Esophagus (tissue), 2 donors: ENCODE measurements around the gene KDM5C. TPM values are rescaled to one million over a fixed set of nuclear protein-coding genes. Genes with fewer than 3 reads are reported as not detected.

Source experiments
- H3K27ac ChIP-seq, 2 donors: one replicate each; pipeline ENCODE4 v1.5.1; 2013; ENCODE audit warnings: low read depth in 2 of 2, mild to moderate bottlenecking in 2 of 2, inconsistent platforms in 1 of 2, low read length in 1 of 2, moderate library complexity in 1 of 2
- H3K27me3 ChIP-seq, 2 donors: one replicate each; pipeline ENCODE4 v1.6.1; 2013; ENCODE audit warnings: low read length in 2 of 2, control low read depth in 1 of 2, mild to moderate bottlenecking in 1 of 2; ENCODE audit not compliant: insufficient read depth in 2 of 2, control insufficient read depth in 1 of 2
- H3K36me3 ChIP-seq, 2 donors: one replicate each; pipeline ENCODE4 v1.6.1; 2013; ENCODE audit warnings: low read length in 1 of 2; ENCODE audit not compliant: control insufficient read depth in 2 of 2, insufficient read depth in 2 of 2
- H3K4me1 ChIP-seq, 2 donors: one replicate each; pipeline ENCODE4 v1.6.1; 2013; ENCODE audit warnings: low read length in 1 of 2; ENCODE audit not compliant: control insufficient read depth in 2 of 2, insufficient read depth in 2 of 2
- H3K4me3 ChIP-seq, 2 donors: one replicate each; pipeline ENCODE4 v1.5.1; 2013; ENCODE audit warnings: low read length in 2 of 2, mild to moderate bottlenecking in 2 of 2, low read depth in 1 of 2, moderate library complexity in 1 of 2
- H3K9me3 ChIP-seq, 2 donors: one replicate each; pipeline ENCODE4 v1.6.1; 2013; ENCODE audit warnings: mild to moderate bottlenecking in 2 of 2, low read depth in 1 of 2, low read length in 1 of 2, moderate library complexity in 1 of 2; ENCODE audit not compliant: control insufficient read depth in 2 of 2, insufficient read depth in 1 of 2
- WGBS, 2 donors: extraction: QIAGEN DNeasy Blood & Tissue Kit; methylation state at CpG; one replicate each; pipeline ENCODE4 v1.1.7; 2013; 5-methylcytosine and 5-hydroxymethylcytosine counted together
- polyA plus RNA-seq, 2 donors: library from polyadenylated mRNA; stranded (reverse); fragments of 200-250 nt; gene quantifications; one replicate each; pipeline ENCODE4 v1.2.3, GENCODE V29; 2013
- donor health status: healthy with polysubstance abuse.
- donor health status: Bipolar disorder and iron deficiency.

KDM5C gene
- polyA plus RNA-seq, 2 donors: 37.1 to 42.6 TPM

DNA sequence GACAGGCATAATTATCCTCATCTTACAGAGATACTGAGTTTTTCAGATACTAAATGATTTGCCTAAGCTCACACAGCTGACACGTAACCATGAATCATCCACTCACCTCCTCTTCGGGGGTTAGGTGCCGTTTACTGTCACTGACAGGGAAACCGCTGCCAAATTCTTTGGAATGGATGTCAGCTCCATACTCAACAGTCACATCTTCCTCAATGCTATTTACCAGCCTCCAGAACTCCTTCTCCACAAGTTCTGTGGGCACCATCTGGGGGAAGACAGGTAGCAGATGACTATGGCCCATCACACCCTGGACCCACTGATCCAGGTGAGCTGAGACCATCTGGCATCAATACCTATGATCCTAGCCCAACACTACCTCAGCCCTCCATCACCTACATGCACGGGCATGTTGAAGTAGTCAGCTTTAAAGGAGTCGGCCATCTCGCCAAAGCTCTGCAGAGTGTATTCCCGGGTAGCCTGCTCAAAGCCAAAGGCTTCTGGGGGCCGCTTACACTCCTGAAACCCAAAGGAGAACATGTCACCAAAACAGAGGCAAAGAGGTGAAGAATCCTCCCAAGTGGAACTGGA lies 13.5 kb downstream of the KDM5C start:
- H3K36me3 ChIP-seq: peaks cover 34 to 38% of the 10 kb centered on the region in 2 donors
- no peaks in the 10 kb centered on the region for H3K27me3 ChIP-seq
- 63 to 83% methylated on average over 9 of the region's 9 CpGs for WGBS, 2 donors
- H3K4me3 ChIP-seq: no peak overlapping the region
- no peaks in the 10 kb centered on the region for H3K4me1 ChIP-seq
- no peaks in the 10 kb centered on the region for H3K9me3 ChIP-seq
- no peak overlapping the region for H3K27ac ChIP-seq

DNA sequence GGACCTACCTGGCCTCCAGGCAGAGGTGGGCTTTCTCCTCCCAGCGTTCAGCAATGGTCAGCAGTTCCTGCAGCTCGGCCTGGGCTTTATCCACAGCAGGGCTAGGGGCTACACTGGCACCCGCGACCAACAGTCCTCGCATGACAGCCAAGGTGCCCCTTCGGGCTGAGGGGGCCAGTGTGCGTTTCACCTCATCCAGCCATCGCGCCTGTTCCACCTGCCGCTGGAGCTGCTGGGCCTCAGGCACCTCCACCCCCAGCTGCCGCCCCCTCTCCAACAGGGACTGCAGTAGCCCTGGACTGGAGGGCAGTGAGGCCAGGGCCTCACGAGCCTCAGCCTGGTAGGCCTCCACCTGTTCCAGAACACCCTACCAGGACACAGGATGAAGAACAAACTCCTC lies 28.3 kb downstream of the KDM5C start:
- Histone ChIP-seq H3K4me3 (no peak overlapping the region), H3K4me1 (no peaks in the 10 kb centered on the region), H3K36me3 (peaks cover 51 to 56% of the 10 kb centered on the region in 2 donors), H3K27me3 (no peaks in the 10 kb centered on the region), H3K9me3 (no peaks in the 10 kb centered on the region), H3K27ac (no peak overlapping the region)
- 94 to 96% methylated on average over 12 of the region's 12 CpGs for WGBS, 2 donors

DNA sequence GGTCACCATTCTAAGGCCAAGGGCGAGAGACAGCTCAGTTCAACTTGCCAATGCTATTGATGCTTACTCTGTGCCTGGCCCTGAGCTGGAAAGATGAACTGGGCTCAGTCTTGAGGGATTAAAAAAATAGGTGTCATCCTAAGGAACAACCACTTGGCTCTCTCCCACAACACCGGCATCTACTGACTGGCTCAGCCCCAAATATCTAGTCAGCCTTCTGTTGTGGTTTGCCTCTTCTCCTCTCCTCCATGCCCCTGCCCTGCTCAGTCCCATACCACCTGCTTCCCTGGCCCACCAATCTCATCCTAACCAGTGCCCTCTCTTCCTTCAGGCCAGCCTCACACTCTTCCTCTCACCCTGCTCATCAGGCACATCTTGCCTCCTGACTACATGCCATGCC lies 29.6 kb downstream of the KDM5C start:
- Histone ChIP-seq H3K27me3 (no peaks in the 10 kb centered on the region), H3K27ac (no peak overlapping the region), H3K9me3 (no peaks in the 10 kb centered on the region), H3K4me3 (no peak overlapping the region), H3K4me1 (no peaks in the 10 kb centered on the region), H3K36me3 (peaks cover 48 to 52% of the 10 kb centered on the region in 2 donors)
- 57 to 63% methylated on average over 2 of the region's 2 CpGs for WGBS, 2 donors

DNA sequence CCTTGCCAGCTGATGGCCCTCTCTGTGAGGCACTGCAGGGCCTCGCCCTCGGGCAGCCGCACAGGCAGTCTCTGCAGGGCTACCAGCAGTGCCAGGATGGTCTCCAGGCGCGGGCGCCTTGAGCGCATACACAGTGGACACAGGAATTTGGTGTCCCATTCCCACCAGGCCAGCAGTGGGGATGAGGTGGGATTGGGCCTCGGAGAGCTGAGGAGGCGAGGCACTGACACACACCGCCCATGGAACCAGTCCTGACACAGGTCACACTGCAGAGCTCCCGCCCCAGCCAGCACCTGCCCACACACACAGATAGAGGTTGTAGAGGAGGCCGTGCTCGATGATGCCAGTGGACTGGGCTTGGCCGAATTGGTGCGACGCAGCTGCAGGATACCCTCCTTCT lies 30.7 kb downstream of the KDM5C start:
- H3K4me3 ChIP-seq: no peak overlapping the region
- WGBS, 2 donors: 95% methylated on average over 16 of the region's 16 CpGs
- H3K36me3 ChIP-seq: peaks cover 42 to 52% of the 10 kb centered on the region in 2 donors
- H3K4me1 ChIP-seq: no peaks in the 10 kb centered on the region
- no peaks in the 10 kb centered on the region for H3K9me3 ChIP-seq
- no peaks in the 10 kb centered on the region for H3K27me3 ChIP-seq
- H3K27ac ChIP-seq: no peak overlapping the region

DNA sequence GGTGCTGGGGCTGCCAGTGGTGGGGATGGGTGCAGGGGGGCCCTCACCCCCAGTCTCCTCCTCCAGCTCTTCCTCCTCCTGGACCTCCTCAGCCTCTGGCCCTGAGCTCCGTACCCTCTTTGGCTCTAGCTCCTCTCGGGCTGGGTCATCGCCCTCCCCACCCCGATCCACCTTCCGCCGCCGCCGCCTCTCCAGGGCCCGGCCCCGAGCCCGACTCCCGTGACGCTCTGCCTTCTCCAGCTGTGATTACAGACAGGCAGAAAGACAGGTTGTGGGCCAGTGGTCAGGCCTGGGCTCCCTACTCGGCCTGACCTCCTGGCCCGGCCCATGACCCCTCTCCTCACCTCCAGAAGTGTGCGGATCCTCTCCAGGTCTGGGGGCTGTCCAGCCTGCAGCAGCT lies 31.9 kb downstream of the KDM5C start:
- WGBS, 2 donors: 86 to 96% methylated on average over 15 to 16 of the region's 16 CpGs
- H3K4me1 ChIP-seq: no peaks in the 10 kb centered on the region
- no peak overlapping the region for H3K4me3 ChIP-seq
- H3K27me3 ChIP-seq: no peaks in the 10 kb centered on the region
- no peaks in the 10 kb centered on the region for H3K9me3 ChIP-seq
- no peak overlapping the region for H3K27ac ChIP-seq
- peaks cover 31 to 44% of the 10 kb centered on the region in 2 donors for H3K36me3 ChIP-seq

DNA sequence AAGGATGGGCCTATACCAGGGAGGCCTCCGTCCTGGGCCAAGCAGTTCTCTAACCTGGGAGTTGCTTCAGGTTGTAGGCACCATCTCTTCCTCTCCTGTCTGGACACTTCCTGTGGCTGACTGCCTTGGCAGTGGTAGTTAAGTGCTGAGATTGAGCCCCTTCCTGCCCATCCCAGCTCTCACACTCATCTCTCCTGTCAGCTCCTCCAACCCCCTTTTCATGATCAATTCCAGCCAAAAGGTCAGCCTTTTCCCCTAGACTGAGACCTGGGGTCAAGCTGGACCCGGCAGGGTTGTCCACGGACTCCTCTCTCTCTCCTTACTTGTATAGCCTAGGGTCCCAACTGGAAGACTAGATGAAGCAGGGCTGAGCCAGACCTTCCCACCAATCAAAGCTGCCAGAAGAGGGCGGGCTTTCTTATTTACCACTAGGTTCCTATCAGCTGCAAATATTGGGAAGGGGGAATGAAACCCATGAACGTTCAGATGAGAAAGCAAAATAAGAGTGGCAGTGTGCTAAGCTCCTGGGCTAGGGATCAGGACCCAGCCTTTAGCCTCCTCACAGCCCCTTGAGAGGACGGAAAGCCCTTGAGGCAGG lies 34.5 kb downstream of the KDM5C start:
- 68 to 79% methylated on average over 6 of the region's 6 CpGs for WGBS, 2 donors
- Histone ChIP-seq H3K9me3 (no peaks in the 10 kb centered on the region), H3K27me3 (no peaks in the 10 kb centered on the region), H3K36me3 (peaks cover 16 to 23% of the 10 kb centered on the region in 2 donors), H3K4me1 (no peaks in the 10 kb centered on the region), H3K4me3 (no peak overlapping the region), H3K27ac (no peak overlapping the region)

DNA sequence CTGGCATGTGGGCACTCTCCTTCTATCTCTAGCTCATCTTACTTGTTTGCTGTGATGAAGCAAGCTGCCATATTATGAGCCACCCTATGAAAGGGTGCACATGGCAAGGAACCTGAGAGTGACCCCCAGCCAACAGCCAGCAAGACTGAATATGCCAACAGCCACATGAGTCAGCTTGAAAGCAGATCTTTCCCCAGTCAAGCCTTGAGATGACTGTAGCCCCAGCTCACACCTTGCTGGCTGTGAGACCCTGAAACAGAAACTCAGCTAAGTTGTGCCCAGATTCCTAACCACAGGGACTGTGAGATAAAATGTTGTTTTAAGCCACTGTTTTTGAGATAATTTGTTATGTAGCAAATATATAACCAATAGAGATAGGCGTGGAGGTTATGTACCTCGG lies 36.2 kb downstream of the KDM5C start:
- Histone ChIP-seq H3K36me3 (peaks cover 0 to 9% of the 10 kb centered on the region in 2 donors), H3K27ac (no peak overlapping the region), H3K4me3 (no peak overlapping the region), H3K27me3 (no peaks in the 10 kb centered on the region), H3K4me1 (no peaks in the 10 kb centered on the region), H3K9me3 (no peaks in the 10 kb centered on the region)
- 72 to 88% methylated on average over 2 of the region's 2 CpGs for WGBS, 2 donors

DNA sequence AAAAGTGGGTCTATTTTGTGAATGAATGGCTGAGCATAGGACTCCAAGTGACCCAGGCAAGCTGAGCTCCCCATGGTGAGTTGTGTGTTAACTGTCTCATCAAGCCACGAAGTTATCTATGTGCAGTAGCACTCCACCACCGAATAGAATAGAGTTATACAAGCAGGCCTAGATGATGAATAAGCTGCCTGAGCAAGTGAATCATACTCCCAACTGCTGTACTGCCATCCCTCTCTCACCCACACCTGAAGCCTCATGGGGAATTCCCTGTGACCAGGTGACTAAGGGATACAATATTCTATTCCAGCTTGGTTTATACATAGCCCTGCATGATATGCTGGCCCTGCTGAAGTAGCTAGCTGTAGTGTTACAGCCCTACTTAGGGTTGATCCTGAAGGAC lies 38.7 kb downstream of the KDM5C start:
- Histone ChIP-seq H3K27ac (no peak overlapping the region), H3K27me3 (no peaks in the 10 kb centered on the region), H3K9me3 (no peaks in the 10 kb centered on the region), H3K4me1 (no peaks in the 10 kb centered on the region), H3K4me3 (no peak overlapping the region), H3K36me3 (no peaks in the 10 kb centered on the region)
- 31 to 64% methylated on average over 2 of the region's 2 CpGs for WGBS, 2 donors

DNA sequence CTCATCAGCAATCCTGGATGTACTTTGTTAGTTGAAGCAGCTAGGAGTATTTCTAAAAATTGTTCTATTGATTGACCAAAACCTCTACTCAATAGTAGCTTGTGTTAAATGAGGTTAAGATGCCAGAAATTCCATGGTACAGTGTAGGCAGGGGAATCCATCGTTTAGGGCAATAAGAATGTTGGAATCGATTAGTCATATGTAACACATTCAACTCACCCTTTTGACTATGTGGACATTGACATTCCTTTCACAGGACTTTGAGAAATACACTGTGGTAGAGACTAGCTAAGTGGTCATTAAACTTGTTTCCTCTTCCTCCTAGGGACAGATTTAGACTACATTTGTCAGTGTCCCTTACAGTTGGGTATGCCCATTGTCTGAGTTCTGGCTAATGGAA lies 40.2 kb downstream of the KDM5C start:
- no peak overlapping the region for H3K27ac ChIP-seq
- no peaks in the 10 kb centered on the region for H3K36me3 ChIP-seq
- no peaks in the 10 kb centered on the region for H3K4me1 ChIP-seq
- WGBS, 2 donors: 83 to 84% methylated on average over 2 of the region's 2 CpGs
- no peak overlapping the region for H3K4me3 ChIP-seq
- H3K9me3 ChIP-seq: peaks cover 0 to 2% of the 10 kb centered on the region in 2 donors
- H3K27me3 ChIP-seq: no peaks in the 10 kb centered on the region

DNA sequence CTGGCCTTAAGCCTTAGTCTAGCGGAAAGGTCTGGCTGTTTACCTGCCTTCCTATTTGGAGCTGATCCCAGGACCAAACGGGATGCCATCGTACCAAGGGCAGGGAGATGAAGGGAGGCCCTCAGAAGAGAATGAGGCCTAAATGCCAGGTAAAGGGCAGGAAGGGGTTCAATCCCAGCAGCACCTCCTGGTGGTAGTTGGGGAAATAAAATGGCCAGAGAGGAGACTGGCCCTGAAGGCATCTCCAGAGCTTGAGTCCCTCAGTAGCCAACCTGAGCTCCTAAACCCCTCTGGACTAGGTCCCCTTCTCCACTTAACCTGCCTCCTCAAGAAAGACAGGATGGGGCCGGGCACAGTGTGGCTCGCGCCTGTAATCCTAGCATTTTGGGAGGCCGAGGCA lies 53.7 kb downstream of the KDM5C start:
- no peak overlapping the region for H3K27ac ChIP-seq
- no peak overlapping the region for H3K4me3 ChIP-seq
- H3K9me3 ChIP-seq: no peaks in the 10 kb centered on the region
- no peaks in the 10 kb centered on the region for H3K4me1 ChIP-seq
- WGBS, 2 donors: 89 to 91% methylated on average over 7 of the region's 7 CpGs
- H3K36me3 ChIP-seq: peaks cover 0 to 3% of the 10 kb centered on the region in 2 donors
- H3K27me3 ChIP-seq: no peaks in the 10 kb centered on the region
